Gastroesophageal sphincter (tissue), 4 donors: ENCODE data around the gene TNS1. TPM values are rescaled to one million over a fixed set of nuclear protein-coding genes. Genes with fewer than 3 reads are reported as not detected.

Experiments
- ATAC-seq: fragments of 150-250 bp; one replicate; pipeline ENCODE4 v1.9.1; 2016; ENCODE audit warnings: mild to moderate bottlenecking, moderate library complexity
- H3K27ac ChIP-seq, 4 donors: fragments of 200-600 bp; sonication (generic) in 3 of 4; 1 replicate in 3 of 4; 2 replicates in 1 of 4; pipeline ENCODE4 v1.5.1; 2016 to 2019
- H3K27me3 ChIP-seq: fragments of 200-600 bp; sonication (generic); one replicate; pipeline ENCODE4 v1.5.1; 2019
- H3K36me3 ChIP-seq, 2 donors: fragments of 200-600 bp; sonication (generic); one replicate each; pipeline ENCODE4 v1.5.1; 2019; ENCODE audit warnings: control low read depth in 1 of 2
- H3K4me1 ChIP-seq, 3 donors: fragments of 200-600 bp; sonication (generic); 1 replicate in 2 of 3; 2 replicates in 1 of 3; pipeline ENCODE4 v1.5.1; 2016 to 2019; ENCODE audit warnings: control low read depth in 2 of 3
- H3K4me3 ChIP-seq, 2 donors: fragments of 200-600 bp; sonication (generic); one replicate each; pipeline ENCODE4 v1.5.1; 2019; ENCODE audit warnings: mild to moderate bottlenecking in 1 of 2, moderate library complexity in 1 of 2
- H3K9me3 ChIP-seq, 3 donors: fragments of 200-600 bp; sonication (generic); one replicate each; pipeline ENCODE4 v1.5.1; 2017 to 2019; ENCODE audit warnings: control low read depth in 2 of 3
- EP300 ChIP-seq: sonication (generic); formaldehyde crosslinking; IDR thresholded peaks from one replicate; pipeline ENCODE4 v1.6.1; 2017; ENCODE audit warnings: antibody characterized with exemption, mild to moderate bottlenecking
- POLR2A ChIP-seq, 2 donors: fragments of 450-650 bp; IDR thresholded peaks; one replicate each; pipeline ENCODE4 v1.6.1; 2017; ENCODE audit warnings: antibody characterized with exemption in 2 of 2, mild to moderate bottlenecking in 2 of 2, moderate library complexity in 1 of 2
- POLR2AphosphoS5 ChIP-seq: sonication (generic); formaldehyde crosslinking; IDR thresholded peaks from one replicate; pipeline ENCODE4 v1.6.1; 2017; ENCODE audit warnings: antibody characterized with exemption
- WGBS, 2 donors: methylation state at CpG; one replicate each; pipeline ENCODE4 v1.1.5; 2018; ENCODE audit warnings: low coverage in 1 of 2; 5-methylcytosine and 5-hydroxymethylcytosine counted together
- total RNA-seq, 4 donors: library from RNA; depleted of rRNA; stranded (reverse); fragments of >200 nt; gene quantifications; one replicate each; pipeline ENCODE4 v1.1.0, GENCODE V29; 2016
- TF ChIP-seq, protein P1 (sequence below), 4 experiments: fragments of 200-600 bp in 2 of 4; fragments of 450-650 bp in 2 of 4; sonication (generic) in 1 of 4; IDR thresholded peaks; one replicate each; pipeline ENCODE4 v1.5.1; 2017 to 2019; ENCODE audit warnings: antibody characterized with exemption in 4 of 4, mild to moderate bottlenecking in 2 of 4, moderate library complexity in 2 of 4

Gene TNS1
- total RNA-seq, 4 donors from 2014 or later = 825 to 2,193 (median 1,462) TPM

DNA sequence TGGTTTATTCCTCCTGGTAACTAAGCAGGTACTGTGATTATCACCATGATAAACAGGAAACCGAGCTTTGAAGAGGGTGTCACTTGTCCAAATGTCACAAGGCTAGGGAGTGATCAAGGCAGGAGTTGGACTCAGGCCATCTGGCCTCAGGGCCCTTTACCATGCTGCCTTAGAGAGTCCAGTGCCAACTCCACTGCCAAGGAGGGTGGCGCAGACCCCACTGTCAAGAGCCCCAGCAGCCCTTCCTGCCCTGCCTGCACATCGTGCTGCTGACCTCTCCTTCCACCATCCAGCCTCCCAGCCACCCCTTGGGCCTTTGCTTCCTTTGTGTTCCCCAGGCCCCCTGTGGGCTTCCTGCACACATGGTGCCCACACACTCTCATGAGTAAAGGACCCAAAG lies 48.3 kb downstream of the TNS1 start:
- no peaks in the 10 kb centered on the region for H3K9me3 ChIP-seq
- TF ChIP-seq, protein P1, sequence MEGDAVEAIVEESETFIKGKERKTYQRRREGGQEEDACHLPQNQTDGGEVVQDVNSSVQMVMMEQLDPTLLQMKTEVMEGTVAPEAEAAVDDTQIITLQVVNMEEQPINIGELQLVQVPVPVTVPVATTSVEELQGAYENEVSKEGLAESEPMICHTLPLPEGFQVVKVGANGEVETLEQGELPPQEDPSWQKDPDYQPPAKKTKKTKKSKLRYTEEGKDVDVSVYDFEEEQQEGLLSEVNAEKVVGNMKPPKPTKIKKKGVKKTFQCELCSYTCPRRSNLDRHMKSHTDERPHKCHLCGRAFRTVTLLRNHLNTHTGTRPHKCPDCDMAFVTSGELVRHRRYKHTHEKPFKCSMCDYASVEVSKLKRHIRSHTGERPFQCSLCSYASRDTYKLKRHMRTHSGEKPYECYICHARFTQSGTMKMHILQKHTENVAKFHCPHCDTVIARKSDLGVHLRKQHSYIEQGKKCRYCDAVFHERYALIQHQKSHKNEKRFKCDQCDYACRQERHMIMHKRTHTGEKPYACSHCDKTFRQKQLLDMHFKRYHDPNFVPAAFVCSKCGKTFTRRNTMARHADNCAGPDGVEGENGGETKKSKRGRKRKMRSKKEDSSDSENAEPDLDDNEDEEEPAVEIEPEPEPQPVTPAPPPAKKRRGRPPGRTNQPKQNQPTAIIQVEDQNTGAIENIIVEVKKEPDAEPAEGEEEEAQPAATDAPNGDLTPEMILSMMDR (IDR thresholded peaks at IDR 0.05) = no peak
- no peak for TF ChIP-seq POLR2A (IDR thresholded peaks at IDR 0.05)
- no peak for TF ChIP-seq EP300
- TF ChIP-seq POLR2AphosphoS5 = no peak
- 40 to 67% methylated on average over 1 to 2 of the region's 3 CpGs for WGBS, 2 donors
- ATAC-seq = no peak
- no peaks in the 10 kb centered on the region for H3K27me3 ChIP-seq
- H3K27ac ChIP-seq = peak overlapping the region; percentile 79 to 97 (median 92)
- H3K36me3 ChIP-seq = no peaks in the 10 kb centered on the region
- H3K4me3 ChIP-seq = no peak overlapping the region
- peaks cover 9 to 100% (median 67%) of the 10 kb centered on the region in 3 donors for H3K4me1 ChIP-seq

DNA sequence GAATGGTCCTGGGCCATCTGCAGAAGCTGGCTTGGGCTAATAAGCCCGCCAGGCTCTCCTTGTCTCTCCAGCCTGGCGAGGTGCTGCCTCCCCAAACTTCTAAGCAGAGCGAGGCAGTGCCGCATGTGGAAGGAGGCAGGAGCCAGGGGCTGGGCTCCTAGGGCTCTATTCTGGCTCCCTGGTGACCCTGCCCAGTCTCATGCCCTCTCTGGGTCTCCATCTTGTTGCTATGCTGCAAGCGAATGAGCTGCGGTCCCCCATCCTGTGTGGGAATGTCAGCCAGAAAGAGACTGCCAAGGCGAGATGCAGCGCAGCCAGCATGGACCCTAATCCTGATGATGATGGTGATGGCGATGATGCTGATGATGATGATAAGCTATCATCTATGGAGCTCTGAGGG lies 48.7 kb downstream of the TNS1 start:
- peak overlapping the region in 1 of 2 donors; percentile 5 for H3K4me3 ChIP-seq
- peaks cover 9 to 100% (median 71%) of the 10 kb centered on the region in 3 donors for H3K4me1 ChIP-seq
- ATAC-seq = no peak
- TF ChIP-seq POLR2A (IDR thresholded peaks at IDR 0.05) (no peak), EP300 (no peak), POLR2AphosphoS5 (no peak)
- TF ChIP-seq, protein P1 (IDR thresholded peaks at IDR 0.05) = no peak
- H3K36me3 ChIP-seq = no peaks in the 10 kb centered on the region
- 79% methylated on average over 4 of the region's 9 CpGs; no CpG with 5 or more reads in 1 of the 2 donors for WGBS, 2 donors
- peak overlapping the region; percentile 79 to 97 (median 92) for H3K27ac ChIP-seq
- no peaks in the 10 kb centered on the region for H3K27me3 ChIP-seq
- no peaks in the 10 kb centered on the region for H3K9me3 ChIP-seq

DNA sequence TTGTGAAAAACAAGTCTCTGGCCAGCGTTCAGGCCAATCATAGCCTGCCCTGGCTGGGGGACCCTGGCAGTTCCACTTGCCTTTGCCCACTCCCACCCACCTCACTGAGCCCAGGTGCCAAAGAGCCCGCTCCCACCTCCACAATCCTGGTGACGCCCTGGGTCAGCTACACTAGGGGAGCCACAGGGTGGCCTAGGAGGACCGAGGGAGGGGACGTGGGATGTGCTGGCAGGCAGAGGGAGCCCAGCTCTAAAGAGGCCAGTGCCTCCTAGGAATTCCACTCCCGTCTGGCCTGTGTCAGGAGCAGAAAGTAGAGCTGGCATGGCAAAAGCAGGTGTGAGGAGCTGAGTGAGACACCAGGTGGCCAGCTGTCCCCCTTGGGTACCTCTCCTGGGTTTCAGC lies 49.3 kb downstream of the TNS1 start:
- ATAC-seq = peak; percentile 72
- H3K36me3 ChIP-seq = no peaks in the 10 kb centered on the region
- peak overlapping the region in 1 of 2 donors; percentile 5 for H3K4me3 ChIP-seq
- WGBS, 2 donors = 17% methylated on average over 2 of the region's 6 CpGs; no CpG with 5 or more reads in 1 of the 2 donors
- H3K9me3 ChIP-seq = no peaks in the 10 kb centered on the region
- H3K27me3 ChIP-seq = no peaks in the 10 kb centered on the region
- peaks cover 9 to 100% (median 76%) of the 10 kb centered on the region in 3 donors for H3K4me1 ChIP-seq
- H3K27ac ChIP-seq = peak overlapping the region; percentile 79 to 97 (median 92)
- TF ChIP-seq EP300 (no peak), POLR2AphosphoS5 (peak; percentile 31), POLR2A (IDR thresholded peaks at IDR 0.05) (no peak)
- TF ChIP-seq, protein P1 (IDR thresholded peaks at IDR 0.05) = peak in 3 of 4 experiments; percentile 29 to 51 (median 38)

DNA sequence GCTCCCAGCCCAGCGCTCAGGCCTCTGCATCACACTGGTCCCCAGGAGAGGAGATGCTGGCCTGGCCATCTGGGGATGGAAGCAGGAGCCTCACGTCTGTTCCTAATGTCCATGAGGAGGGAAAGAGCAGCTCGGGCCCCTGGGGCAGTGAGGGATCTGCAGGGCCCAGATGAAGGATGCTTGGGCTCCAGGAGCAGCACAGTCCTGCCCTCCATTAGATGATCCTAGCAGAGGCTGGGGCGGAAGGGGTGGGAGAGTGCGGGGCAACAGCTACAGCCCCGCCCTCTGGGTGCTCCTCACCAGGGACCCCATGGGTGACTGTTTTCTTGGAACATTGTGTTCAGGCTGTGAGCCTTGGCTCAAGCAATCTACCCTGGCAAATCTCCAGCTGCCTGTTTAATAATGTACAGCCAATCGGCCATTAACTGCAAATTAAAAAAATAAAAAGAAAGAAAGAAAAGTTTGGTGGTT lies 49.7 kb downstream of the TNS1 start:
- Histone ChIP-seq H3K27ac (peak overlapping the region; percentile 79 to 97 (median 92)), H3K27me3 (no peaks in the 10 kb centered on the region), H3K4me1 (peaks cover 9 to 100% (median 81%) of the 10 kb centered on the region in 3 donors), H3K9me3 (no peaks in the 10 kb centered on the region), H3K36me3 (no peaks in the 10 kb centered on the region), H3K4me3 (peak overlapping the region in 1 of 2 donors; percentile 5)
- peak; percentile 92 for TF ChIP-seq POLR2AphosphoS5
- TF ChIP-seq, protein P1 (IDR thresholded peaks at IDR 0.05) = no peak
- TF ChIP-seq EP300 = no peak
- ATAC-seq = peak; percentile 71
- 0% methylated on average over 1 to 2 of the region's 7 CpGs for WGBS, 2 donors

GRCh38 chr2:217952409-217952808 lies 50.4 kb downstream of the TNS1 start:
- peaks cover 9 to 100% (median 86%) of the 10 kb centered on the region in 3 donors for H3K4me1 ChIP-seq
- 96% methylated on average over 4 of the region's 7 CpGs; no CpG with 5 or more reads in 1 of the 2 donors for WGBS, 2 donors
- H3K27ac ChIP-seq = peak overlapping the region; percentile 79 to 97 (median 92)

More at GRCh38 chr2:217952409-217952808, 50.4 kb downstream of the TNS1 start:
- ATAC-seq = no peak
- H3K4me3 ChIP-seq = no peak overlapping the region
- no peaks in the 10 kb centered on the region for H3K9me3 ChIP-seq
- TF ChIP-seq, protein P1 (IDR thresholded peaks at IDR 0.05) = no peak
- TF ChIP-seq POLR2A (IDR thresholded peaks at IDR 0.05) (no peak), POLR2AphosphoS5 (no peak), EP300 (no peak)
- no peaks in the 10 kb centered on the region for H3K27me3 ChIP-seq
- no peaks in the 10 kb centered on the region for H3K36me3 ChIP-seq
